OCI-LY3 (cell line): ENCODE results near the gene ZPLD1.

Experiments
- CTCF ChIP-seq: fragments of 200-600, 300-600 bp; sonication (generic); IDR thresholded peaks from 2 replicates; pipeline ENCODE4 v1.5.1; 2014; ENCODE audit warnings: antibody characterized with exemption, low read length, low read depth
- EZH2phosphoT487 ChIP-seq: fragments of 200-600 bp; shearing (Covaris generic); IDR thresholded peaks from 2 replicates; pipeline ENCODE4 v1.6.1; 2018; ENCODE audit warnings: antibody characterized with exemption, mixed run types, low read depth

- TF ChIP-seq CTCF (no peak), EZH2phosphoT487 (no peak)
Observed at GRCh38 chr3:102485701-102486100, 50.9 kb downstream of the ZPLD1 start.
